BE2C (cell line): ENCODE measurements around the gene ME2.

Source experiments
- DNase-seq: peaks from one replicate; pipeline ENCODE4 v3.0.0-alpha.2; 2020
- H3K27me3 ChIP-seq: fragments of 250-450 bp; sonication (Bioruptor Pico); 2 replicates; pipeline ENCODE4 v1.5.1; 2020; ENCODE audit warnings: mild to moderate bottlenecking
- H3K36me3 ChIP-seq: fragments of 250-450 bp; sonication (Bioruptor Pico); 2 replicates; pipeline ENCODE4 v1.5.1; 2020; ENCODE audit warnings: mild to moderate bottlenecking
- H3K4me1 ChIP-seq: fragments of 250-450 bp; sonication (Bioruptor Pico); 2 replicates; pipeline ENCODE4 v1.5.1; 2020
- H3K4me3 ChIP-seq: 2 replicates; pipeline ENCODE4 v1.5.1; 2011; ENCODE audit warnings: low read depth, low read length
- H3K9me3 ChIP-seq: fragments of 250-450 bp; sonication (Bioruptor Pico); 2 replicates; pipeline ENCODE4 v1.5.1; 2020
- CTCF ChIP-seq: IDR thresholded peaks from 2 replicates; pipeline ENCODE4 v1.5.1; 2012; ENCODE audit warnings: mild to moderate bottlenecking, low read depth, low read length

The ME2 gene

GRCh38 chr18:50839341-50839740 lies 39.6 kb upstream of the ME2 start:
- no peak for DNase-seq
- Histone ChIP-seq H3K4me3 (no peak overlapping the region), H3K36me3 (no peaks in the 10 kb centered on the region), H3K27me3 (no peaks in the 10 kb centered on the region), H3K4me1 (no peaks in the 10 kb centered on the region), H3K9me3 (no peaks in the 10 kb centered on the region)
- no peak for TF ChIP-seq CTCF

DNA sequence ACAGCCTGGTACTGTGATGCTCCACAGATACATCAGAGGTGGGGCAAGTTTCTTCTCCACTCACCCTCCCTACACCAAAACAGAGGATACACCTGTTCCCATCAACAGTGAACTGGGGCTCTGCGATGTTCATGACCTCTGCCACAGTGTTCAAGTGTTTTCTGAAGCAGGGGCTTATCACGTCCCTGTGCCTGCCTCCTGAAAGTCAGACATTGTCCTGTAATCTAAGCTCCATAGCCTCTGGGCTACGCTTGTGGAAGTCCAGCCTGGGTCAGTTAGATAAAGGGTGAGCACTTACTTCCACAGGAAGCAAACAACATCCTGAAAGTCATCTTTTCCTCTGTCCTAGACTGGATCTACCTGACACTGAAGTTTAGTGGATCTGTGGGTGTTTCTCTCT lies 38.9 kb upstream of the ME2 start:
- Histone ChIP-seq H3K36me3 (no peaks in the 10 kb centered on the region), H3K27me3 (no peaks in the 10 kb centered on the region), H3K9me3 (no peaks in the 10 kb centered on the region), H3K4me3 (no peak overlapping the region), H3K4me1 (no peaks in the 10 kb centered on the region)
- DNase-seq = no peak
- no peak for TF ChIP-seq CTCF

DNA sequence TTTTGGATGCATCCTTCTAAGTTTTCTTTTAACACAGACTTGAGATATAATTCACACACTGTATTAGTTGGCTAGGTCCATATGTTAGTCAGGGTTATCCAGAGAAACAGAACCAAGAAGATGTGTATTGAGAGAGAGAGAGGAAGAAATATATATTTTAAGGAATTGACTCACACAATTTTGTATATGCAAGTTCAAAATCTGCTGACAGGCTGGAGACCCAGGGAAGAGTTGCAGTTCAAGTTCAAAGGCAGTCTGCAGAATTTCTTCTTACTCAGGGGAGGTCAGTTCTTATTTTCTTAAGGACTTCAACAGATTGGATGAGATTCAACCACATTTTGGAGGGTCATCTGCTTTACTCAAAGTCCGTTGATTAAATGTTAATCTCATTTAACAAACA lies 36.1 kb upstream of the ME2 start:
- no peaks in the 10 kb centered on the region for H3K9me3 ChIP-seq
- H3K36me3 ChIP-seq = no peaks in the 10 kb centered on the region
- no peaks in the 10 kb centered on the region for H3K4me1 ChIP-seq
- no peak for DNase-seq
- no peak for TF ChIP-seq CTCF
- H3K27me3 ChIP-seq = no peaks in the 10 kb centered on the region
- H3K4me3 ChIP-seq = no peak overlapping the region

DNA sequence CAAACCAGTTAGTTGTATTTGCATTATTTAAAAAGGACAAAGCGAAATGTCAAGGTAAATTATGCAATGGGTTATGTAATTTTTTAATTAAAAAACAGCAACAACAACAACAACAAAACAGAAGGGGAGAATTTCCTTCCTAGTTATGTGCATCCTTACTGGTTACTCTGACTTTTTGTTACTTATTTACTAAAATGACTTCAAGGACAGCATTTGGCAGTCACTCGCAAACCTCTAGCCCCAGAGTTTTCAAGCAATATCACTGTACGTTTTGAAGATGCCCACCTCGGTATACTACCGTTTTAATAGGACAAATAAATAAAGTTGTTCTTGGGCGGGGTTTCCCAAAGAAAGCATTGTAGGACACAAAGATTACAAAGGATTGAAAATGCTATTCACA lies 34.4 kb upstream of the ME2 start:
- H3K4me3 ChIP-seq = no peak overlapping the region
- no peak for DNase-seq
- no peaks in the 10 kb centered on the region for H3K9me3 ChIP-seq
- TF ChIP-seq CTCF = no peak
- H3K4me1 ChIP-seq = no peaks in the 10 kb centered on the region
- H3K36me3 ChIP-seq = no peaks in the 10 kb centered on the region
- no peaks in the 10 kb centered on the region for H3K27me3 ChIP-seq

DNA sequence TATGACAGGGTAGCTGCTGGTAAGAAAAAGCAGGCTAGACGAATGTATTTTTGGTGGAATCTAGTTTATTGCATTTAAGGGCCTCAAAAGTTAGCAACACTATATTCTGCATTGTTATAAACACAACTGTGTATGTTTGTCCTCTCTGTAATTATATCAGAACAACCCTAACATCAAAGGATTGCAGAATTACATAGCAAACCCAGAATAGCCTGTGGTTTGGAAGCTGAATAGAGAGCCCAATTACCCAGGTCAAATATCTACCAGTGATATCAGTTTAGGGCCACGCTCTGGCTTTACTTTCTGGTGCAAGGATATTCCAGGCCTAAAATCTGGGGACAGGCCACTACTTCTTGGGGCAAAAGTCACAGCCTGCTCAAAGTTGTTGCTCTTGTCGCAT lies 34.0 kb upstream of the ME2 start:
- no peak overlapping the region for H3K4me3 ChIP-seq
- no peak for DNase-seq
- H3K4me1 ChIP-seq = no peaks in the 10 kb centered on the region
- no peak for TF ChIP-seq CTCF
- no peaks in the 10 kb centered on the region for H3K27me3 ChIP-seq
- no peaks in the 10 kb centered on the region for H3K36me3 ChIP-seq
- no peaks in the 10 kb centered on the region for H3K9me3 ChIP-seq

GRCh38 chr18:50847192-50847591 lies 31.7 kb upstream of the ME2 start:
- DNase-seq = no peak
- no peak for TF ChIP-seq CTCF
- Histone ChIP-seq H3K9me3 (no peaks in the 10 kb centered on the region), H3K27me3 (no peaks in the 10 kb centered on the region), H3K36me3 (no peaks in the 10 kb centered on the region), H3K4me1 (no peaks in the 10 kb centered on the region), H3K4me3 (no peak overlapping the region)
